Prostate gland (tissue), 2 donors: ENCODE results near the gene GPR183. TPM values are rescaled to one million over a fixed set of nuclear protein-coding genes. Genes with fewer than 3 reads are reported as not detected.

Source experiments
- DNase-seq: peaks from one replicate; pipeline ENCODE4 v3.0.0-alpha.2; 2019; ENCODE audit warnings: low spot score
- H3K27ac ChIP-seq, 2 donors: fragments of 200-600 bp; sonication (generic); 2 replicates each; pipeline ENCODE4 v1.5.1; 2017 to 2019
- H3K27me3 ChIP-seq: fragments of 200-600 bp; sonication (generic); replicated peaks from 2 replicates; pipeline ENCODE4 v1.5.1; 2019; ENCODE audit not compliant: insufficient read depth
- H3K36me3 ChIP-seq, 2 donors: fragments of 200-600 bp; sonication (generic); 1 replicate in 1 of 2; 2 replicates in 1 of 2; pipeline versions ENCODE4 v1.5.1 to v1.8.1; 2017 to 2019
- H3K4me1 ChIP-seq: fragments of 200-600 bp; sonication (generic); replicated peaks from 2 replicates; pipeline ENCODE4 v1.5.1; 2019
- H3K4me3 ChIP-seq, 2 donors: fragments of 200-600 bp; sonication (generic); 2 replicates each; pipeline ENCODE4 v1.5.1; 2017 to 2019
- H3K9me3 ChIP-seq: fragments of 200-600 bp; sonication (generic); 2 replicates; pipeline ENCODE4 v1.5.1; 2017
- CTCF ChIP-seq, 4 experiments: fragments of 200-600 bp in 2 of 4; fragments of 450-650 bp in 2 of 4; sonication (generic) in 2 of 4; IDR thresholded peaks; 1 replicate in 3 of 4; 2 replicates in 1 of 4; pipeline ENCODE4 v1.5.1; 2016 to 2019; ENCODE audit warnings: antibody characterized with exemption in 4 of 4, mild to moderate bottlenecking in 2 of 4, moderate library complexity in 2 of 4
- POLR2A ChIP-seq: fragments of 450-650 bp; IDR thresholded peaks from one replicate; pipeline ENCODE4 v1.6.1; 2016; ENCODE audit warnings: antibody characterized with exemption, mild to moderate bottlenecking
- POLR2AphosphoS5 ChIP-seq: sonication (generic); formaldehyde crosslinking; IDR thresholded peaks from one replicate; pipeline ENCODE4 v1.6.1; 2017; ENCODE audit warnings: antibody characterized with exemption
- WGBS: methylation state at CpG from one replicate; pipeline ENCODE4 v1.1.5; 2018; 5-methylcytosine and 5-hydroxymethylcytosine counted together
- intact Hi-C: fragments of 100-400 bp; cut with DNase I; formaldehyde crosslinking; loops from one replicate; pipeline ENCODE4 v1.14.2; 2022
- total RNA-seq, 2 donors: library from RNA; depleted of rRNA; stranded (reverse); fragments of >200 nt; gene quantifications; one replicate each; pipeline ENCODE4 v1.1.0, GENCODE V29; 2016

Gene GPR183
- total RNA-seq, 2 donors from 2014 or later = 2.6 to 3.8 TPM

- intact Hi-C loops = no loop called here
- H3K36me3 ChIP-seq = no peaks in the 10 kb centered on the region
- no peak for TF ChIP-seq POLR2AphosphoS5
- no peak for TF ChIP-seq POLR2A
- no peak for TF ChIP-seq CTCF (IDR thresholded peaks at IDR 0.05)
These were observed 38.1 kb upstream of the GPR183 start for GRCh38 chr13:99345345-99345744.

GRCh38 chr13:99344610-99345208 lies 37.5 kb upstream of the GPR183 start:
- no peaks in the 10 kb centered on the region for H3K27me3 ChIP-seq
- DNase-seq = no peak
- H3K9me3 ChIP-seq = no peaks in the 10 kb centered on the region
- H3K27ac ChIP-seq = no peak overlapping the region
- intact Hi-C loops = no loop called here
- no peaks in the 10 kb centered on the region for H3K36me3 ChIP-seq
- WGBS = 95% methylated on average over 6 of the region's 6 CpGs
- no peaks in the 10 kb centered on the region for H3K4me1 ChIP-seq
- no peak for TF ChIP-seq POLR2A
- no peak for TF ChIP-seq POLR2AphosphoS5
- TF ChIP-seq CTCF (IDR thresholded peaks at IDR 0.05) = no peak
- H3K4me3 ChIP-seq = no peak overlapping the region

More at GRCh38 chr13:99345345-99345744, 38.1 kb upstream of the GPR183 start:
- Histone ChIP-seq H3K9me3 (no peaks in the 10 kb centered on the region), H3K4me1 (no peaks in the 10 kb centered on the region), H3K4me3 (no peak overlapping the region), H3K27ac (no peak overlapping the region), H3K27me3 (no peaks in the 10 kb centered on the region)
- 88% methylated on average over 5 of the region's 5 CpGs for WGBS
- no peak for DNase-seq

GRCh38 chr13:99342723-99343315 lies 35.6 kb upstream of the GPR183 start:
- Histone ChIP-seq H3K9me3 (no peaks in the 10 kb centered on the region), H3K27me3 (no peaks in the 10 kb centered on the region), H3K36me3 (no peaks in the 10 kb centered on the region), H3K4me1 (no peaks in the 10 kb centered on the region), H3K27ac (no peak overlapping the region), H3K4me3 (no peak overlapping the region)
- TF ChIP-seq POLR2AphosphoS5 (no peak), POLR2A (no peak), CTCF (IDR thresholded peaks at IDR 0.05) (no peak)
- DNase-seq = no peak
- intact Hi-C loops = no loop called here
- 87% methylated on average over 9 of the region's 10 CpGs for WGBS

GRCh38 chr13:99341969-99342722 lies 34.9 kb upstream of the GPR183 start:
- Histone ChIP-seq H3K9me3 (no peaks in the 10 kb centered on the region), H3K4me3 (no peak overlapping the region), H3K27me3 (no peaks in the 10 kb centered on the region), H3K36me3 (no peaks in the 10 kb centered on the region), H3K27ac (no peak overlapping the region), H3K4me1 (no peaks in the 10 kb centered on the region)
- intact Hi-C loops = no loop called here
- DNase-seq = no peak
- 96% methylated on average over 16 of the region's 16 CpGs for WGBS
- no peak for TF ChIP-seq POLR2A
- TF ChIP-seq POLR2AphosphoS5 = no peak
- TF ChIP-seq CTCF (IDR thresholded peaks at IDR 0.05) = no peak
